Sigmoid colon (tissue), 7 donors: ENCODE results near the gene SYNDIG1. TPM values are rescaled to one million over a fixed set of nuclear protein-coding genes. Genes with fewer than 3 reads are reported as not detected.

Source experiments
- DNase-seq: peaks from one replicate; pipeline ENCODE4 v3.0.0-alpha.2; 2019
- H3K27ac ChIP-seq, 4 donors: fragments of 200-600 bp; sonication (generic); one replicate each; pipeline ENCODE4 v1.5.1; 2016 to 2019; ENCODE audit warnings: mild to moderate bottlenecking in 1 of 4
- H3K27me3 ChIP-seq, 3 donors: fragments of 200-600 bp; sonication (generic); one replicate each; pipeline ENCODE4 v1.5.1; 2019; ENCODE audit warnings: mild to moderate bottlenecking in 1 of 3
- H3K36me3 ChIP-seq, 4 donors: fragments of 200-600 bp; sonication (generic); one replicate each; pipeline ENCODE4 v1.5.1; 2016 to 2019
- H3K4me1 ChIP-seq, 4 donors: fragments of 200-600 bp; sonication (generic); one replicate each; pipeline ENCODE4 v1.5.1; 2017 to 2019
- H3K4me3 ChIP-seq, 4 donors: fragments of 200-600 bp; sonication (generic); one replicate each; pipeline ENCODE4 v1.5.1; 2017 to 2019; ENCODE audit warnings: mild to moderate bottlenecking in 2 of 4, moderate library complexity in 1 of 4
- H3K9me3 ChIP-seq, 4 donors: fragments of 200-600 bp in 3 of 4; sonication (generic) in 3 of 4; one replicate each; pipeline versions ENCODE4 v1.5.1 to v1.6.1; 2013 to 2019
- EP300 ChIP-seq, 4 donors: sonication (generic); formaldehyde crosslinking; IDR thresholded peaks; one replicate each; pipeline ENCODE4 v1.6.1; 2017; ENCODE audit warnings: antibody characterized with exemption in 4 of 4
- POLR2A ChIP-seq, 2 donors: fragments of 450-650 bp; IDR thresholded peaks; one replicate each; pipeline ENCODE4 v1.6.1; 2016; ENCODE audit warnings: antibody characterized with exemption in 2 of 2, mild to moderate bottlenecking in 2 of 2, moderate library complexity in 2 of 2
- POLR2AphosphoS5 ChIP-seq, 4 donors: sonication (generic); formaldehyde crosslinking; IDR thresholded peaks; one replicate each; pipeline ENCODE4 v1.6.1; 2017; ENCODE audit warnings: antibody characterized with exemption in 4 of 4
- WGBS, 2 donors: extraction: QIAGEN DNeasy Blood & Tissue Kit; methylation state at CpG; one replicate each; pipeline ENCODE4 v1.1.7; 2013; 5-methylcytosine and 5-hydroxymethylcytosine counted together
- intact Hi-C: fragments of 100-400 bp; cut with DNase I; formaldehyde crosslinking; loops from one replicate; pipeline ENCODE4 v1.15.1; 2023
- polyA plus RNA-seq, 3 donors: library from polyadenylated mRNA; stranded (reverse); fragments of 200-250 nt; gene quantifications; one replicate each; pipeline ENCODE4 v1.2.3, GENCODE V29; 2013
- total RNA-seq, 4 donors: library from RNA; depleted of rRNA; stranded (reverse); fragments of >200 nt; gene quantifications; one replicate each; pipeline ENCODE4 v1.1.0, GENCODE V29; 2016
- TF ChIP-seq, protein P1 (sequence below), 4 experiments: fragments of 450-650 bp in 3 of 4; fragments of 200-600 bp in 1 of 4; IDR thresholded peaks; one replicate each; pipeline ENCODE4 v1.5.1; 2016 to 2019; ENCODE audit warnings: antibody characterized with exemption in 4 of 4, mild to moderate bottlenecking in 3 of 4, moderate library complexity in 2 of 4
- donor health status: healthy with polysubstance abuse.
- donor health status: Bipolar disorder and iron deficiency.
- donor health status: healthy.

Gene SYNDIG1
- total and polyA plus RNA-seq, 7 donors, result 0.16 to 0.69 (median 0.36) TPM; not detected in 2

GRCh38 chr20:24603454-24603853, 134.0 kb downstream of the SYNDIG1 start:
- TF ChIP-seq, protein P1, sequence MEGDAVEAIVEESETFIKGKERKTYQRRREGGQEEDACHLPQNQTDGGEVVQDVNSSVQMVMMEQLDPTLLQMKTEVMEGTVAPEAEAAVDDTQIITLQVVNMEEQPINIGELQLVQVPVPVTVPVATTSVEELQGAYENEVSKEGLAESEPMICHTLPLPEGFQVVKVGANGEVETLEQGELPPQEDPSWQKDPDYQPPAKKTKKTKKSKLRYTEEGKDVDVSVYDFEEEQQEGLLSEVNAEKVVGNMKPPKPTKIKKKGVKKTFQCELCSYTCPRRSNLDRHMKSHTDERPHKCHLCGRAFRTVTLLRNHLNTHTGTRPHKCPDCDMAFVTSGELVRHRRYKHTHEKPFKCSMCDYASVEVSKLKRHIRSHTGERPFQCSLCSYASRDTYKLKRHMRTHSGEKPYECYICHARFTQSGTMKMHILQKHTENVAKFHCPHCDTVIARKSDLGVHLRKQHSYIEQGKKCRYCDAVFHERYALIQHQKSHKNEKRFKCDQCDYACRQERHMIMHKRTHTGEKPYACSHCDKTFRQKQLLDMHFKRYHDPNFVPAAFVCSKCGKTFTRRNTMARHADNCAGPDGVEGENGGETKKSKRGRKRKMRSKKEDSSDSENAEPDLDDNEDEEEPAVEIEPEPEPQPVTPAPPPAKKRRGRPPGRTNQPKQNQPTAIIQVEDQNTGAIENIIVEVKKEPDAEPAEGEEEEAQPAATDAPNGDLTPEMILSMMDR (IDR thresholded peaks at IDR 0.05), result no peak
- intact Hi-C loops, result no loop called here

GRCh38 chr20:24604966-24605665, 135.7 kb downstream of the SYNDIG1 start:
- H3K4me3 ChIP-seq, result no peak overlapping the region
- intact Hi-C loops, result no loop called here

More at GRCh38 chr20:24603454-24603853, 134.0 kb downstream of the SYNDIG1 start:
- Histone ChIP-seq H3K9me3 (peaks cover 0 to 3% (median 0%) of the 10 kb centered on the region in 4 donors), H3K4me3 (no peak overlapping the region), H3K27me3 (no peaks in the 10 kb centered on the region), H3K36me3 (no peaks in the 10 kb centered on the region), H3K4me1 (no peaks in the 10 kb centered on the region), H3K27ac (no peak overlapping the region)
- WGBS, 2 donors, result 81 to 89% methylated on average over 8 of the region's 8 CpGs
- DNase-seq, result no peak

DNA sequence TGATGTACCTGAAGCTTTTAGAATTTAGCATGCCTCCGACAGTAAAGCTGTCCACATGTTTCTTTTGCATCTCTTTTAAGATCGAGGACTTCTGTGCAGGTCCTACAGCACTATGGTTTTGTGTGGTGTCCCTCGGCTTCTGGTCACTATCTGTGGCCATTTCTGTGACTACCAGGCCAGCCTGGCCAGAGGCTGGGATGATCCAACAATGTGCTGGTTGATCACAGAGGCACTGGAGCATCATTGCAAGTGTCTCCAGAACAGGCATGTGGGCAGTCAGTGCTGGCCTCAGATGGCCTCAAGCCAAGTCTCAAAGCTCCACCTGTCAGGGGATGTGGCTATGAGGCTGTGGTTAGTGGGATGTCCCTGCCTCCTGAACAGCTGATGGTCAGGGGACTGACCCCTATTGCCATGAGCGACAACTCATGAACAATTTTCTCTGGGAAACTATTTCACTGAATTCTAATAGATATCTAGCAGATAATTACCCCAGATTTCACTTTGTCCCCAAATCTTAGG, 136.6 kb downstream of the SYNDIG1 start:
- WGBS, 2 donors, result 80 to 92% methylated on average over 4 of the region's 4 CpGs
- no peak overlapping the region for H3K27ac ChIP-seq
- H3K4me3 ChIP-seq, result no peak overlapping the region
- H3K36me3 ChIP-seq, result no peaks in the 10 kb centered on the region
- DNase-seq, result no peak
- intact Hi-C loops, result no loop called here
- no peak for TF ChIP-seq EP300 (IDR thresholded peaks at IDR 0.05)
- no peak for TF ChIP-seq POLR2A (IDR thresholded peaks at IDR 0.05)
- TF ChIP-seq POLR2AphosphoS5 (IDR thresholded peaks at IDR 0.05), result no peak
- TF ChIP-seq, protein P1 (IDR thresholded peaks at IDR 0.05), result no peak
- peaks cover 0 to 3% (median 0%) of the 10 kb centered on the region in 4 donors for H3K9me3 ChIP-seq
- H3K4me1 ChIP-seq, result no peaks in the 10 kb centered on the region
- no peaks in the 10 kb centered on the region for H3K27me3 ChIP-seq

More at GRCh38 chr20:24604966-24605665, 135.7 kb downstream of the SYNDIG1 start:
- TF ChIP-seq, protein P1 (IDR thresholded peaks at IDR 0.05), result no peak
- TF ChIP-seq POLR2A (IDR thresholded peaks at IDR 0.05) (no peak), EP300 (IDR thresholded peaks at IDR 0.05) (no peak), POLR2AphosphoS5 (IDR thresholded peaks at IDR 0.05) (no peak)
- no peak for DNase-seq
- no peak overlapping the region for H3K27ac ChIP-seq
- H3K27me3 ChIP-seq, result no peaks in the 10 kb centered on the region
- WGBS, 2 donors, result 83 to 85% methylated on average over 4 of the region's 4 CpGs
- H3K4me1 ChIP-seq, result no peaks in the 10 kb centered on the region
- H3K9me3 ChIP-seq, result peaks cover 0 to 3% (median 0%) of the 10 kb centered on the region in 4 donors
- no peaks in the 10 kb centered on the region for H3K36me3 ChIP-seq

DNA sequence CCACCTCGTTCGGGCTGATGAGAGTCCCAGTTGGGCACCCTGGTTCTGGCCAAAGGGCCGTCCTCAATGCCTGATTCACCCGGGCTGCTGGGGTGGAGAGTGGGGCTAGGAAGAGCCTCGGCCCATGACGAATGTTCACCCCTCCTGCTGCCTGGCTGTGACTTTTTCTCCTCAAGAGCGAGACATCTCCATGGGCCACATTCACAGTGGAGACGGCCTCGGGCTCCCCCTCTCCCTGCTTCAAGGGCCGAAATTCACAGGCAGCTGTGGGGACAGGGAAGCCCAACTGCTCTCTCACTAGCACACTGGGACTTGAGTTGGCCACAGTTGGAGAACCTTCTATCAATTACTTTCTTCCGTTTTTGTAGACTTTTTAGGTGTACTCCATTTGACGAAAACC, 138.0 kb downstream of the SYNDIG1 start:
- no peaks in the 10 kb centered on the region for H3K36me3 ChIP-seq
- no peak for DNase-seq
- WGBS, 2 donors, result 86 to 94% methylated on average over 12 of the region's 12 CpGs

More for the DNA sequence above, 138.0 kb downstream of the SYNDIG1 start:
- no peak overlapping the region for H3K27ac ChIP-seq
- intact Hi-C loops, result no loop called here
- TF ChIP-seq EP300 (IDR thresholded peaks at IDR 0.05) (no peak), POLR2AphosphoS5 (IDR thresholded peaks at IDR 0.05) (no peak), POLR2A (IDR thresholded peaks at IDR 0.05) (no peak)
- TF ChIP-seq, protein P1 (IDR thresholded peaks at IDR 0.05), result no peak
- no peaks in the 10 kb centered on the region for H3K9me3 ChIP-seq
- no peaks in the 10 kb centered on the region for H3K27me3 ChIP-seq
- H3K4me3 ChIP-seq, result no peak overlapping the region
- H3K4me1 ChIP-seq, result no peaks in the 10 kb centered on the region
